Suprapubic skin (tissue), 4 donors: ENCODE results near the gene EGFR. TPM values are rescaled to one million over a fixed set of nuclear protein-coding genes. Genes with fewer than 3 reads are reported as not detected.

Experiments used
- DNase-seq, 2 donors: peaks; one replicate each; pipeline ENCODE4 v3.0.0-alpha.2; 2019; ENCODE audit warnings: low spot score in 2 of 2
- H3K27ac ChIP-seq: fragments of 200-600 bp; sonication (generic); one replicate; pipeline ENCODE4 v1.5.1; 2019
- H3K27me3 ChIP-seq: fragments of 200-600 bp; sonication (generic); one replicate; pipeline ENCODE4 v1.5.1; 2019
- H3K36me3 ChIP-seq: fragments of 200-600 bp; sonication (generic); one replicate; pipeline ENCODE4 v1.5.1; 2019
- H3K4me1 ChIP-seq: fragments of 200-600 bp; sonication (generic); one replicate; pipeline ENCODE4 v1.5.1; 2019
- H3K4me3 ChIP-seq: fragments of 200-600 bp; sonication (generic); one replicate; pipeline ENCODE4 v1.5.1; 2019; ENCODE audit warnings: mild to moderate bottlenecking
- H3K9me3 ChIP-seq: fragments of 200-600 bp; sonication (generic); one replicate; pipeline ENCODE4 v1.5.1; 2019
- CTCF ChIP-seq, 2 donors: fragments of 200-600 bp in 1 of 2; fragments of 450-650 bp in 1 of 2; sonication (generic) in 1 of 2; IDR thresholded peaks; one replicate each; pipeline ENCODE4 v1.5.1; 2016 to 2019; ENCODE audit warnings: antibody characterized with exemption in 2 of 2, mild to moderate bottlenecking in 1 of 2, moderate library complexity in 1 of 2
- EP300 ChIP-seq: sonication (generic); formaldehyde crosslinking; IDR thresholded peaks from one replicate; pipeline ENCODE4 v1.6.1; 2017; ENCODE audit warnings: antibody characterized with exemption
- POLR2A ChIP-seq, 2 donors: fragments of 450-650 bp; IDR thresholded peaks; one replicate each; pipeline ENCODE4 v1.6.1; 2017; ENCODE audit warnings: antibody characterized with exemption in 2 of 2, mild to moderate bottlenecking in 2 of 2, moderate library complexity in 2 of 2
- POLR2AphosphoS5 ChIP-seq, 3 donors: sonication (generic); formaldehyde crosslinking; IDR thresholded peaks; one replicate each; pipeline ENCODE4 v1.6.1; 2017; ENCODE audit warnings: antibody characterized with exemption in 3 of 3
- WGBS: methylation state at CpG from one replicate; pipeline ENCODE4 v1.1.5; 2018; 5-methylcytosine and 5-hydroxymethylcytosine counted together
- total RNA-seq, 4 donors: library from RNA; depleted of rRNA; stranded (reverse); fragments of >200 nt; gene quantifications; one replicate each; pipeline ENCODE4 v1.1.0, GENCODE V29; 2016

EGFR gene
- total RNA-seq, 4 donors from 2014 or later: 231 to 341 (median 271) TPM

GRCh38 chr7:54995610-54996363, 23.0 kb upstream of the EGFR start:
- Histone ChIP-seq H3K9me3 (no peaks in the 10 kb centered on the region), H3K4me3 (no peak overlapping the region), H3K4me1 (no peaks in the 10 kb centered on the region), H3K27me3 (no peaks in the 10 kb centered on the region), H3K36me3 (no peaks in the 10 kb centered on the region), H3K27ac (no peak overlapping the region)
- WGBS: 46% methylated on average over 5 of the region's 5 CpGs
- no peak for DNase-seq
- TF ChIP-seq POLR2A (IDR thresholded peaks at IDR 0.05): no peak
- no peak for TF ChIP-seq POLR2AphosphoS5 (IDR thresholded peaks at IDR 0.05)
- TF ChIP-seq CTCF (IDR thresholded peaks at IDR 0.05): no peak
- TF ChIP-seq EP300: no peak

- Histone ChIP-seq H3K36me3 (no peaks in the 10 kb centered on the region), H3K9me3 (no peaks in the 10 kb centered on the region), H3K27ac (no peak overlapping the region), H3K4me1 (no peaks in the 10 kb centered on the region), H3K27me3 (no peaks in the 10 kb centered on the region), H3K4me3 (no peak overlapping the region)
- TF ChIP-seq POLR2A (IDR thresholded peaks at IDR 0.05) (no peak), EP300 (no peak)
- DNase-seq: no peak
Observed at GRCh38 chr7:54996391-54996790, 22.4 kb upstream of the EGFR start.

- H3K9me3 ChIP-seq: no peaks in the 10 kb centered on the region
- no peak overlapping the region for H3K4me3 ChIP-seq
- no peak overlapping the region for H3K27ac ChIP-seq
- no peak for TF ChIP-seq POLR2A (IDR thresholded peaks at IDR 0.05)
- no peak for TF ChIP-seq POLR2AphosphoS5 (IDR thresholded peaks at IDR 0.05)
- TF ChIP-seq CTCF (IDR thresholded peaks at IDR 0.05): no peak
- TF ChIP-seq EP300: no peak
- WGBS: 90% methylated on average over 14 of the region's 29 CpGs
- H3K27me3 ChIP-seq: peaks cover 5% of the 10 kb centered on the region
- H3K36me3 ChIP-seq: no peaks in the 10 kb centered on the region
- no peak for DNase-seq
- H3K4me1 ChIP-seq: no peaks in the 10 kb centered on the region
Observed at GRCh38 chr7:55004579-55004978, 14.2 kb upstream of the EGFR start.

GRCh38 chr7:55005241-55005851, 13.5 kb upstream of the EGFR start:
- no peak overlapping the region for H3K4me3 ChIP-seq
- DNase-seq: no peak
- H3K27me3 ChIP-seq: peaks cover 5% of the 10 kb centered on the region
- no peaks in the 10 kb centered on the region for H3K4me1 ChIP-seq
- H3K36me3 ChIP-seq: no peaks in the 10 kb centered on the region
- TF ChIP-seq CTCF (IDR thresholded peaks at IDR 0.05) (no peak), POLR2A (IDR thresholded peaks at IDR 0.05) (no peak), EP300 (no peak), POLR2AphosphoS5 (IDR thresholded peaks at IDR 0.05) (no peak)
- no peak overlapping the region for H3K27ac ChIP-seq
- no peaks in the 10 kb centered on the region for H3K9me3 ChIP-seq
- 80% methylated on average over 26 of the region's 37 CpGs for WGBS

- no peak for DNase-seq
- WGBS: 56% methylated on average over 11 of the region's 11 CpGs
Observed at GRCh38 chr7:55006499-55006898, 12.3 kb upstream of the EGFR start.

More at GRCh38 chr7:55006499-55006898, 12.3 kb upstream of the EGFR start:
- no peak overlapping the region for H3K27ac ChIP-seq
- no peaks in the 10 kb centered on the region for H3K4me1 ChIP-seq
- TF ChIP-seq CTCF (IDR thresholded peaks at IDR 0.05) (no peak), POLR2AphosphoS5 (IDR thresholded peaks at IDR 0.05) (no peak), POLR2A (IDR thresholded peaks at IDR 0.05) (no peak), EP300 (no peak)
- H3K4me3 ChIP-seq: no peak overlapping the region
- peaks cover 5% of the 10 kb centered on the region for H3K27me3 ChIP-seq
- H3K36me3 ChIP-seq: no peaks in the 10 kb centered on the region
- H3K9me3 ChIP-seq: no peaks in the 10 kb centered on the region
